Upper lobe of left lung (tissue), 6 donors: Measurements from ENCODE around the gene SH2B2. TPM values are rescaled to one million over a fixed set of nuclear protein-coding genes. Genes with fewer than 3 reads are reported as not detected.
"Not testable (repeated sequence)": the region's sequence is repeated elsewhere in the genome, so short reads cannot be mapped to it uniquely, and the experiment has no call there.

Experiments used
- ATAC-seq, 2 donors: fragments of 200-7000 bp; cut with Tn5 transposase; one replicate each; pipeline ENCODE4 v1.9.1; 2022; ENCODE audit warnings: mild to moderate bottlenecking in 2 of 2, moderate library complexity in 2 of 2; ENCODE audit not compliant: low FRiP score in 2 of 2
- DNase-seq, 2 donors: peaks; one replicate each; pipeline ENCODE4 v3.0.0-alpha.2; 2019 to 2020
- H3K27ac ChIP-seq, 4 donors: fragments of 200-600 bp; sonication (generic); one replicate each; pipeline ENCODE4 v1.5.1; 2016 to 2019
- H3K27me3 ChIP-seq, 4 donors: fragments of 200-600 bp; sonication (generic); one replicate each; pipeline ENCODE4 v1.5.1; 2017 to 2019
- H3K36me3 ChIP-seq, 4 donors: fragments of 200-600 bp; sonication (generic); one replicate each; pipeline ENCODE4 v1.5.1; 2016 to 2019
- H3K4me1 ChIP-seq, 4 donors: fragments of 200-600 bp; sonication (generic); one replicate each; pipeline ENCODE4 v1.5.1; 2018 to 2019
- H3K4me3 ChIP-seq, 4 donors: fragments of 200-600 bp; sonication (generic); one replicate each; pipeline ENCODE4 v1.5.1; 2017 to 2019; ENCODE audit warnings: mild to moderate bottlenecking in 2 of 4, moderate library complexity in 1 of 4
- H3K9me3 ChIP-seq, 4 donors: fragments of 200-600 bp; sonication (generic); one replicate each; pipeline ENCODE4 v1.5.1; 2018 to 2019
- EP300 ChIP-seq, 4 donors: sonication (generic); formaldehyde crosslinking; IDR thresholded peaks; one replicate each; pipeline ENCODE4 v1.5.1; 2017; ENCODE audit warnings: antibody characterized with exemption in 4 of 4, control low read depth in 2 of 4
- POLR2A ChIP-seq, 4 donors: fragments of 450-650 bp; IDR thresholded peaks; one replicate each; pipeline ENCODE4 v1.5.1; 2016 to 2017; ENCODE audit warnings: antibody characterized with exemption in 4 of 4, mild to moderate bottlenecking in 2 of 4
- POLR2AphosphoS5 ChIP-seq, 2 donors: sonication (generic); formaldehyde crosslinking; IDR thresholded peaks; one replicate each; pipeline ENCODE4 v1.5.1; 2017; ENCODE audit warnings: antibody characterized with exemption in 2 of 2
- WGBS, 2 donors: methylation state at CpG; one replicate each; pipeline ENCODE4 v1.1.5; 2017 to 2018; 5-methylcytosine and 5-hydroxymethylcytosine counted together
- total RNA-seq, 6 donors: library from RNA; depleted of rRNA in 4 of 6; stranded (reverse); fragments of >200 nt in 4 of 6; gene quantifications; one replicate each; pipeline versions ENCODE4 v1.1.0 to v1.2.1, GENCODE V29; 2016 to 2021
- TF ChIP-seq, protein P1 (sequence below), 6 experiments: fragments of 450-650 bp in 4 of 6; fragments of 200-600 bp in 2 of 6; sonication (generic) in 2 of 6; IDR thresholded peaks; one replicate each; pipeline ENCODE4 v1.5.1; 2016 to 2019; ENCODE audit warnings: antibody characterized with exemption in 6 of 6
- donor health status: DM: no; HTN: no; CAD: no; lungs with moderate emphysema.
- donor health status: DM: no; HTN: yes; CAD: no; lungs with severe emphysema.

Gene SH2B2
- total RNA-seq, 6 donors from 2014 or later = 6.3 to 16.4 (median 9.0) TPM

DNA sequence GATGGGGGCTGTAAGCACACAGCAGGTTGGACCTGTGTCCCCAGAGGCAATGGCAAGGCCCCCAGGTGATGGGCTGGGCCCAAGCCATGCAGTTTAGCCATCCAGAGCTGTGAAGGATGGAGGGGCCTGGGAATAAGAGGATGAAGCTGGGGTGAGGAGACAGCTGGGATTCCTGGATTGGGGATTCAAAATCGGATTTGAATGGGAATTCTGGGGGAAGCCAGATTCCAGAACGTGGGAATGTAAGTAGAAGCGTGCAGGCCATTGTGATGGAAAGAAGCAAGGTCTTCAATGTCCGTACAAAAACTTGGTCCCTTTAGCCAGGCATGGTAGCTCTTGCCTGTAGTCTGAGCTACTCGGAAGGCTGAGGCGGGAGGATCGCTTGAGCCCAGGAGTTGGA lies 9.8 kb downstream of the SH2B2 start:
- no peak for TF ChIP-seq POLR2A (IDR thresholded peaks at IDR 0.05)
- TF ChIP-seq, protein P1, sequence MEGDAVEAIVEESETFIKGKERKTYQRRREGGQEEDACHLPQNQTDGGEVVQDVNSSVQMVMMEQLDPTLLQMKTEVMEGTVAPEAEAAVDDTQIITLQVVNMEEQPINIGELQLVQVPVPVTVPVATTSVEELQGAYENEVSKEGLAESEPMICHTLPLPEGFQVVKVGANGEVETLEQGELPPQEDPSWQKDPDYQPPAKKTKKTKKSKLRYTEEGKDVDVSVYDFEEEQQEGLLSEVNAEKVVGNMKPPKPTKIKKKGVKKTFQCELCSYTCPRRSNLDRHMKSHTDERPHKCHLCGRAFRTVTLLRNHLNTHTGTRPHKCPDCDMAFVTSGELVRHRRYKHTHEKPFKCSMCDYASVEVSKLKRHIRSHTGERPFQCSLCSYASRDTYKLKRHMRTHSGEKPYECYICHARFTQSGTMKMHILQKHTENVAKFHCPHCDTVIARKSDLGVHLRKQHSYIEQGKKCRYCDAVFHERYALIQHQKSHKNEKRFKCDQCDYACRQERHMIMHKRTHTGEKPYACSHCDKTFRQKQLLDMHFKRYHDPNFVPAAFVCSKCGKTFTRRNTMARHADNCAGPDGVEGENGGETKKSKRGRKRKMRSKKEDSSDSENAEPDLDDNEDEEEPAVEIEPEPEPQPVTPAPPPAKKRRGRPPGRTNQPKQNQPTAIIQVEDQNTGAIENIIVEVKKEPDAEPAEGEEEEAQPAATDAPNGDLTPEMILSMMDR (IDR thresholded peaks at IDR 0.05) = no peak
- WGBS, 2 donors = 93% methylated on average over 7 of the region's 7 CpGs
- H3K9me3 ChIP-seq = no peaks in the 10 kb centered on the region
- DNase-seq (no peak), ATAC-seq (no peak)
- H3K27me3 ChIP-seq = no peaks in the 10 kb centered on the region
- no peaks in the 10 kb centered on the region for H3K36me3 ChIP-seq
- H3K4me3 ChIP-seq = no peak overlapping the region
- no peak overlapping the region for H3K27ac ChIP-seq
- H3K4me1 ChIP-seq = peaks cover 0 to 3% (median 0%) of the 10 kb centered on the region in 4 donors

DNA sequence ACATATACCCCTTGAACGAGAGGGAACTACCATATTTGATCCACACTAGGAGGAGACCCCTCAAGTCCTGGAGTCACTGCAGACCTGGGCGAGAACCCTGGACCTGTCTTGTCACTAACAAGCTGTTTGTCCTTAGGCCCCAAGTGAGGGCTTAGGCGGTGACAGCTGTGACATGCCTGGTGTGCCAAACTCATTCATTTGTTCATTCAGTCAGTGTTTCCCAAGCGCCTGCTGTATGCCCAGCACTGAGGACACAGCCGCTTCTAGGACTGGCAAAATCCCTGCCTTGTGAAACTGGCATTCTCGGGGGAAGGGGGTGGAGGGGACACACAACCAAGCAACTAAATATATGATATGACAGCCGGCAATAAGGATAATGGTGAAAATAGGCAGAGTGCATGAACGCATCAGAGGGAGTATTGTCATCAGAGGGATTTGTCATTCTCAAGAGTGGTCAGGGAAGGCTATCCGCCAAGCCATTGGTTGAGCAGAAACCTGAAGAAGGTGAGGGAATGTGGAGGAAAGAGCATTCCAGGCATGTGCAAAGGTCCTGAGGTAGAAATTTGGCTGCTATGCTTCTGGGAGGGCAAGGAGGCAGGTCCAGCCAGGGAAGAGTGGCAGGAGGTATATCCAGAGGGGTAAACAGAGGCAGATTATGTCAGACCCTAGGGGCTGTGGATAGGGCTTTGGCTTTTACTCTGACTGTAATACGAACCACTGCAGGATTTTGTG lies 11.0 kb downstream of the SH2B2 start:
- H3K27ac ChIP-seq = no peak overlapping the region
- H3K4me3 ChIP-seq = no peak overlapping the region
- TF ChIP-seq, protein P1 (IDR thresholded peaks at IDR 0.05) = no peak
- no peak for TF ChIP-seq POLR2AphosphoS5 (IDR thresholded peaks at IDR 0.05)
- no peak for TF ChIP-seq POLR2A (IDR thresholded peaks at IDR 0.05)
- no peak for TF ChIP-seq EP300 (IDR thresholded peaks at IDR 0.05)
- no peak for DNase-seq
- H3K9me3 ChIP-seq = no peaks in the 10 kb centered on the region
- no peak for ATAC-seq
- no peaks in the 10 kb centered on the region for H3K36me3 ChIP-seq
- no peaks in the 10 kb centered on the region for H3K27me3 ChIP-seq
- H3K4me1 ChIP-seq = peaks cover 0 to 3% (median 0%) of the 10 kb centered on the region in 4 donors
- WGBS, 2 donors = 93 to 96% methylated on average over 10 of the region's 10 CpGs

DNA sequence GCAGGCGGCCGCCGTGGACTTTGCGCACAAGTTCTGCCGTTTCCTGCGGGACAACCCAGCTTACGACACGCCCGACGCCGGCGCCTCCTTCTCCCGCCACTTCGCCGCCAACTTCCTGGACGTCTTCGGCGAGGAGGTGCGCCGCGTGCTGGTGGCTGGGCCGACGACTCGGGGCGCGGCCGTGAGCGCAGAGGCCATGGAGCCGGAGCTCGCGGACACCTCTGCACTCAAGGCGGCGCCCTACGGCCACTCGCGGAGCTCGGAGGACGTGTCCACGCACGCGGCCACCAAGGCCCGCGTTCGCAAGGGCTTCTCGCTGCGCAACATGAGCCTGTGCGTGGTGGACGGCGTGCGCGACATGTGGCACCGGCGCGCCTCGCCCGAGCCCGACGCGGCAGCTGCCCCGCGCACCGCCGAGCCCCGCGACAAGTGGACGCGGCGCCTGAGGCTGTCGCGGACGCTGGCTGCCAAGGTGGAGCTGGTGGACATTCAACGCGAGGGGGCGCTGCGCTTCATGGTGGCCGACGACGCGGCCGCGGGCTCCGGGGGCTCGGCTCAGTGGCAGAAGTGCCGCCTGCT lies 14.1 kb downstream of the SH2B2 start:
- ATAC-seq (no peak), DNase-seq (peak in 1 of 2 donors; percentile 85)
- 73 to 94% methylated on average over 17 to 76 of the region's 84 CpGs for WGBS, 2 donors
- no peaks in the 10 kb centered on the region for H3K9me3 ChIP-seq
- TF ChIP-seq POLR2AphosphoS5 (IDR thresholded peaks at IDR 0.05) (no peak), POLR2A (IDR thresholded peaks at IDR 0.05) (no peak), EP300 (IDR thresholded peaks at IDR 0.05) (no peak)
- TF ChIP-seq, protein P1 (IDR thresholded peaks at IDR 0.05) = peak in 1 of 6 experiments; percentile 23
- no peaks in the 10 kb centered on the region for H3K36me3 ChIP-seq
- H3K4me1 ChIP-seq = peaks cover 0 to 20% (median 3%) of the 10 kb centered on the region in 4 donors
- H3K27ac ChIP-seq = no peak overlapping the region
- H3K4me3 ChIP-seq = no peak overlapping the region
- H3K27me3 ChIP-seq = no peaks in the 10 kb centered on the region

- H3K9me3 ChIP-seq, H3K4me3 ChIP-seq, DNase-seq, H3K36me3 ChIP-seq, ATAC-seq, H3K27me3 ChIP-seq, H3K27ac ChIP-seq: not testable (repeated sequence)
- H3K4me1 ChIP-seq = peaks cover 0 to 20% (median 4%) of the 10 kb centered on the region in 4 donors
- 96 to 97% methylated on average over 14 of the region's 14 CpGs for WGBS, 2 donors
Observed at GRCh38 chr7:102301367-102301766, 14.7 kb downstream of the SH2B2 start.

GRCh38 chr7:102302025-102302424 lies 15.4 kb downstream of the SH2B2 start:
- Histone ChIP-seq H3K36me3 (no peaks in the 10 kb centered on the region), H3K27ac (no peak overlapping the region), H3K27me3 (no peaks in the 10 kb centered on the region), H3K4me3 (no peak overlapping the region), H3K4me1 (peaks cover 5 to 27% (median 10%) of the 10 kb centered on the region in 4 donors), H3K9me3 (no peaks in the 10 kb centered on the region)
- ATAC-seq = no peak
- DNase-seq = no peak
- WGBS, 2 donors = 76 to 82% methylated on average over 2 to 6 of the region's 6 CpGs
- no peak for TF ChIP-seq POLR2AphosphoS5 (IDR thresholded peaks at IDR 0.05)
- TF ChIP-seq EP300 (IDR thresholded peaks at IDR 0.05) = no peak
- TF ChIP-seq POLR2A (IDR thresholded peaks at IDR 0.05) = no peak
- TF ChIP-seq, protein P1 (IDR thresholded peaks at IDR 0.05) = no peak
